ENCODE measurements around the gene NOTO.

DNA sequence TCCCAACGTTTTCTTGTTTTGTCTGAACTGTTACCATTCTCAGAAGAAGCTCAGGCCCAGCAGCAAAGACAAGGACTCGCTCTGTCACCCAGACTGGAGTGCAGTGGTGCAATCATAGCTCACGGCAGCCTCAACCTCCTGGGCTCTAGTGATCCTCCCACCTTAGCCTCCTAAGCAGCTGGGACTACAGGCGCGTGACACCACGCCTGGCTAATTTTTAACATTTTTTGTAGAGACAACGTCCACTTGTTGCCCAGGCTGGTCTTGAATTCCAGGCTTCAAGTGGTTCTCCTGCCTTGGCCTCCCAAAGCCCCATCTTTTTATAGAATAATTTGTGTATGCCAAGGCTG is 9.7 kb downstream of the NOTO start:
- no peak for TF ChIP-seq POLR2A (IDR thresholded peaks at IDR 0.05)
- TF ChIP-seq, protein P1, sequence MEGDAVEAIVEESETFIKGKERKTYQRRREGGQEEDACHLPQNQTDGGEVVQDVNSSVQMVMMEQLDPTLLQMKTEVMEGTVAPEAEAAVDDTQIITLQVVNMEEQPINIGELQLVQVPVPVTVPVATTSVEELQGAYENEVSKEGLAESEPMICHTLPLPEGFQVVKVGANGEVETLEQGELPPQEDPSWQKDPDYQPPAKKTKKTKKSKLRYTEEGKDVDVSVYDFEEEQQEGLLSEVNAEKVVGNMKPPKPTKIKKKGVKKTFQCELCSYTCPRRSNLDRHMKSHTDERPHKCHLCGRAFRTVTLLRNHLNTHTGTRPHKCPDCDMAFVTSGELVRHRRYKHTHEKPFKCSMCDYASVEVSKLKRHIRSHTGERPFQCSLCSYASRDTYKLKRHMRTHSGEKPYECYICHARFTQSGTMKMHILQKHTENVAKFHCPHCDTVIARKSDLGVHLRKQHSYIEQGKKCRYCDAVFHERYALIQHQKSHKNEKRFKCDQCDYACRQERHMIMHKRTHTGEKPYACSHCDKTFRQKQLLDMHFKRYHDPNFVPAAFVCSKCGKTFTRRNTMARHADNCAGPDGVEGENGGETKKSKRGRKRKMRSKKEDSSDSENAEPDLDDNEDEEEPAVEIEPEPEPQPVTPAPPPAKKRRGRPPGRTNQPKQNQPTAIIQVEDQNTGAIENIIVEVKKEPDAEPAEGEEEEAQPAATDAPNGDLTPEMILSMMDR (IDR thresholded peaks at IDR 0.05) = no peak

Data from esophagus squamous epithelium (tissue), 4 donors.